Activated CD4-positive, alpha-beta T cell treated with anti-CD3 and anti-CD28 coated beads, Interleukin-2, Interleukin-4, amounts not matched to agents 100 ng/mL and 50 ng/mL, durations not matched to agents 16 hours and 8 hours (primary cell): Measurements from ENCODE around the gene CRIP2.

Experiments used
- DNase-seq: peaks from one replicate; pipeline ENCODE4 v3.0.0-alpha.2; 2020; ENCODE audit warnings: low spot score

The CRIP2 gene

DNA sequence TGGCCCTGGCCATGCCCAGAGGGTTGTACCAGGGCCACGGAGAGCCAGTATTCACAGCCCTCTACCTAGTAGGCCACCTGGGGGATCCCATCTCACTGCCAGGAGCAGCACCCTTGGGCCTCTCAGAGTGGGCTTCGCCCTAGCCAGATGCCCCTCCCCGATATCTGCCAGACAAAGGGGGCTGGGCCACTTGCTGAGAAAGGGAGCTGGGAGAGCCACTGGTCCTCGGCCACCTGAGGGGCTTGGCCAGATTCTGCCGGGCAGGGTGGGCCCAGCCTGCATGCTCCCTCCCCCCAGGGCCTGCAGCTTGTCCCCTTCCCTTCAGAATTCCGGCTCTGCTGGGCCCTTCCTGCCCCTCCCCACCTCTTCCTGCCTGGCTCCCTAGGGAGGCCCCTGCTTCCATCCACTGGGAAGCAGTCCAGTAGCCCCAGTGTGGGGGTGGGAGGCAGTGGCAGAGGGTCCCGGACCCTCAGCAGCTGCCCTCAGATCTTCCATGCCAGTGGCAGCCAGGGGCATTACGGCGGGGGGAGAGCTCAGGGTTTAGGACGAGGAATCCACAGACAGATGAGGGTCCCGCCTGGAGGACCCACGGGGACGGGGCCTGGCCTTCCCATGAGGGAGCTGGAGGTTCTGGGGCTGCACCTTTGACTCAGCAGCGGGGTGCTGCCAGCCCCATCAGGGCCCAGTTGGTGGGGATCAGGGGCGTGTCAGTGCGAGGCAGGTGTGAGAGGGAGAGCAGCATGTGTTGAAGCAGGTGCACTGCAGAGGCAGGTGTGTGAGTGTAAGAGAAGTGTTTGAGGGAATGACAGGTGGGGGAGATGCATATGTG, 2.4 kb downstream of the CRIP2 start:
- DNase-seq, result no peak

DNA sequence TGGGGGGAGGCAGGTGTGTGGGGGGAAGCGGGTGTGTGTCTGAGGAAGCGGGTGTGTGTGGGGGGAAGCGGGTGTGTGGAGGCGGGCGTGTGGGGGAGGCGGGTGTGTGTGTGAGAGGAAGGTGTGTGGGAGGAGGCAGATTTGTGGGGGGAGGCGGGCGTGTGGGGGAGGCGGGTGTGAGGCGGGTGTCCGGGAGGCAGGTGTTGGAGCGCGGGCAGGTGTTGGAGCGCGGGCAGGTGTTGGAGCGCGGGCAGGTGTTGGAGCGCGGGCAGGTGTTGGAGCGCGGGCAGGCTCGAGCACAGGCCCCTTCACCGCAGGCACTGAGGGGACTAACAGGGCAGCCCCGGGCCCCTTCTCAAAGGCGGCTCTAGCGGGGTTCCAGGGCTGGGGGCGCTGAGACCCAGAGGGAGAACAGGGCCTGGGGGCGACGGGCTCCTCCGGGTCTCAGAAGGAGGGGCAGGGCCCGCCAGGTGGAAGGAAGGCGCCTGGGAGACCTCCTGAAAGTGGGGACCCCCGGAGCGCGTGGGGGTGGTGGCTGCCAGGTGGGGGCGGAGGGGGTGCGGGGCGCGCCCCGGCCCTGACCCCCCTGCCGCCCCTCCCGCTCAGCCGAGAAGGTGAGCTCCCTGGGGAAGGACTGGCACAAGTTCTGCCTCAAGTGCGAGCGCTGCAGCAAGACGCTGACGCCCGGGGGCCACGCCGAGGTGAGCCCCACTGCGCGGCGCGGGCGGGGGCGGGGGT, 3.2 kb downstream of the CRIP2 start:
- no peak for DNase-seq

DNA sequence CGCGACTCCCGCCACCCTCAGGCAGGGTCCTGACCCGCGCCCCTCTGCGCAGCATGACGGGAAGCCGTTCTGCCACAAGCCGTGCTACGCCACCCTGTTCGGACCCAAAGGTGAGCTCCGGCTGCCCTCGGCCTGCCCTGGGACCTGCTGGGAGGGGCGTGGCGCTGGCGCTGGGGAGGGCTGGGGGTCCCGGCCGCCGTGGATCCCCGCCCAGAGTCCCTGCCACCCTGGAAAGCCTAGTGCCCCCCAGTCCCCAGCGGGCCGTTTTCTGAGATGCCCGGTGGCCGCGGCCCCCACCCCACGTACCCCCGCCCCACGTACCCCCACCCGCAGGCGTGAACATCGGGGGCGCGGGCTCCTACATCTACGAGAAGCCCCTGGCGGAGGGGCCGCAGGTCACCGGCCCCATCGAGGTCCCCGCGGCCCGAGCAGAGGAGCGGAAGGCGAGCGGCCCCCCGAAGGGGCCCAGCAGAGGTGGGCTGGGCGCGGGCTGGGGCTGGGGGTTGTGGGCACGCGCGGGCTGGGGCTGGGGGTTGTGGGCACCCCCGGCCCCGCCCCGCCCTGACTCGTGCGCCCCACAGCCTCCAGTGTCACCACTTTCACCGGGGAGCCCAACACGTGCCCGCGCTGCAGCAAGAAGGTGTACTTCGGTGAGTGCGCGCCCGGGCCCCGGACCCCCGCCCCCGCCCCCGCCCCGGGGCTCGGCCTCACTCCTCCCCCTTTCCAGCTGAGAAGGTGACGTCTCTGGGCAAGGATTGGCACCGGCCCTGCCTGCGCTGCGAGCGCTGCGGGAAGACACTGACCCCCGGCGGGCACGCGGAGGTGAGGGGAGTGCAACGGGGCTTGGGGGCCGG, 4.0 kb downstream of the CRIP2 start:
- no peak for DNase-seq

DNA sequence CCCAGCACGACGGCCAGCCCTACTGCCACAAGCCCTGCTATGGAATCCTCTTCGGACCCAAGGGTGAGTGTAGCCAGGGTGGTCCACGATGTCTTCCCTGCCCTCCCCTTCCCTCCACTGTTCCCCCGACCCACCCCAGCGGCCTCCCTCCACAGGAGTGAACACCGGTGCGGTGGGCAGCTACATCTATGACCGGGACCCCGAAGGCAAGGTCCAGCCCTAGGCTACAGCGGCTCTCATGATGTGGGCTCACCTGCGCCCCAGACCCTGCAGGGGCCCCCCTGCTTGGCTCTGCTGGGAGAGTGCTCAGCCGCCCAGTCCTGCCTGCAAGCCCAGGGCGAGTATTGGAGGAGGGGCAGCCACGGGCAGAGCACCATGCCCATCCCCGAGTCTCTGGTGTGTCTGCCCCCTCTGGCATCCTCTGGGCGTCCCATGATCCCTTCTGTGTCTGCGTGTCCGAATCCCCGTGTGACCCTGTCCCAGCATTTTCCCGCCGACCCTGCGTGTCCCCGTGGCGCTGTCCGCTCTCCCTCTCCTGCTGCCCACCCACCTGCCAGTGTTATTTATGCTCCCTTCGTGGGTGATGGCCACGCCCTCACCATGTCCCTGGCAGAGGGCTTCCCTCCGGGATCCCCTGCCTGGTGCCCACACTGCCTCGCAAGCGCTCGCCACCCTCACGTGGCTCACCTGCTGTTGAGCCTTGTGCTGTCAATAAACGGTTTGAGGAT, 5.0 kb downstream of the CRIP2 start:
- DNase-seq, result no peak

DNA sequence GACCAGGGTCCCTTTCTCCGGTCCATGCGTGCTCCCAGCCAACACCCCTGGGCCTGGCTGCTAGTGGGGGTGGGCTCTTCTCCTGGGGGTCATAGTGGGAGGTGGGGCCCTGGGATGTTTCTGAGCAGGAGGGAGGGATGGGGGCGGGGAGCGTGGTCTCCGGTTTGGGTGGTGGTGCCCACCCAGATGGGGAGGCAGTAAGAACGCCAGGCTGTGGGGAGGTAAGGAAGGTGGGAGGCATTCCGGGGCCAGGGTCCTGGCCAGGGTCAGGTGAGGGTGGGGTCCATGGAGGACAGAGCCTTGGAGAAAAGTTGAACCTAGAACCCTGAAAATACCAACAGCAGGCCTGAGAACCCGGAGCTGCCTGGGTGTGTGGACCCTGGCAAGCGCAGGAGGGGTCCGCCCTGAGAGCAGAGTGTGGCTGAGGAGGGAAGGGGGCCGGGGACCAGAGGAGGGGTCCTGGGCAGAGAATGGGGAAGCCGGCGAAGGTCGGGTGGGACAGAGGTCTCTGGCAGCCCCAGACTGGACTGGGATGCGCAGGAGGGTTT, 5.7 kb downstream of the CRIP2 start:
- DNase-seq, result no peak

DNA sequence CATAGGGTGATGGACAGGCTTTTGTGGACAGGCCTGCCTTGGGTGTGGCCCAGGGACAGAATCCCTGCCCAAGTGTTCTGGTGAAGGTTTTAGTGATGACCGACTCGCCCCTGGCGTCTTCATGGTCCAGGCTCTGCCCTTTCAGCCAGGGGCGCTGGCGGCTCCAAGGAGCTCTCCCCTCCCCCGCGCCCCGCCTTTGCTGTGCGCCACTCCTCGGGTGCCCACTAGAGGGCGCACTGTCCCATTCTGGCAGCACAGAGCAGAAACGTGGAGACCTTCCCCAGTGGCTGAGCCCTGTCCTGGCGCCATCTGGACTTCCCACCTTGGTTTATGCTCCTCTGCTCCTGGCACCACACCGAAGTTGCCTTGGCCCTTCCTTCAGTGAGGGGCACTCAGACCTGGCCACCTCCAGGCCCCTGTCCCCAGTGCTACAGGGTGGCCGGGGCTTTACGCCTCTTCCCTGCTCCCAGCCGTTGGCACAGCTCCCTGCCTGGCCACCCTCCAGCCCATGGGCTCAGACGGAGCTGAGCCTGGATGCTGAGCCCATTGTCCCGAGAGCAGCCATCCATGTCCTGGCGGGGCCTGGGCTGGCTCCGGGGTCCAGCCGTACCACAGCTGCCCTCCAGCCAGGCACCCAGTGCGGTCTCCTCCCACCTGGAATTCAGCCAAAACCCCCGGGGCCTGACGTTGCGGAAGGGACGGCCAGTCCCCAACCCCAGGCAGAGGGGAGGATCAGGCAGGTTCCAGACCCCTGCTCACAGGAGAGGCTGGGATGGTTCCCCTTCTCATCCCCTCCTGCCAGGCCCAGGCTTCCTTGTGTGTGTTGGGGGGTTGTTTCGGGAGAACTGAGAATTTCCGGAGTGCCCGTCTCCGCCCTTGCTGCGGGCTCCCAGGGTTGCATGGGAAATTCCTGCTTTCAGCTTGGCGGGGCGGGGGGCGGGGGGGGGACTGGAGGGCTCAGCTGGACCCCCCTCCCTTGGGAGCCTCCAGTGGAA, 6.5 kb downstream of the CRIP2 start:
- DNase-seq, result peak; percentile 91

DNA sequence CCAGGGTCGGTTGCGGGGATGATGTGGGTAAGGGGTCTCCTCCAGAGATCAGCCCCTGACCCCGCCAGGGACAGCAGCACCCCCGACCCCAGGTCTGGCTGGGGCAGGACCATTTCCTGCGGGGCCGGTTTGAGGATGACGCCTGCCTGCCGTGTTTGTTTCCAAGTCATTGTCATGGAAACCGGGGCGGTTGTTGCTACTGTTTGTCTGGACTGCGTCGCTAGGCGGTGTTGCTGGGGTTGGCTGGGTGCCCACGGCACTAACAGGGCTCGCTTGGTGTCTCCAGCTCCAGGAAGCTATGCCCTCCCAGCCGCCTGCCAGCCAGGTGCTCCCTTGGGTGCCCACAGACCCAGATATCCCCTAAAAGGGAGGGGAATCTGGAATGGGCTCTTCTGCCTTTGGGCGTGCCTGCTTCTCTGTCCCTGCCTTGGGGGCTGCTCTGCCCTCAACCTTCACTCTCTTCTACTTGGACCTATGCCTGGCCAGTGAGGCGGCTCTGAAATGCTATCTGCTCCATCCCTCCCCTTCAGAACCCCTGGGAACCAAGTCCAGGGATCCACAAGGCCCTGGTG, 7.4 kb downstream of the CRIP2 start:
- peak; percentile 96 for DNase-seq

DNA sequence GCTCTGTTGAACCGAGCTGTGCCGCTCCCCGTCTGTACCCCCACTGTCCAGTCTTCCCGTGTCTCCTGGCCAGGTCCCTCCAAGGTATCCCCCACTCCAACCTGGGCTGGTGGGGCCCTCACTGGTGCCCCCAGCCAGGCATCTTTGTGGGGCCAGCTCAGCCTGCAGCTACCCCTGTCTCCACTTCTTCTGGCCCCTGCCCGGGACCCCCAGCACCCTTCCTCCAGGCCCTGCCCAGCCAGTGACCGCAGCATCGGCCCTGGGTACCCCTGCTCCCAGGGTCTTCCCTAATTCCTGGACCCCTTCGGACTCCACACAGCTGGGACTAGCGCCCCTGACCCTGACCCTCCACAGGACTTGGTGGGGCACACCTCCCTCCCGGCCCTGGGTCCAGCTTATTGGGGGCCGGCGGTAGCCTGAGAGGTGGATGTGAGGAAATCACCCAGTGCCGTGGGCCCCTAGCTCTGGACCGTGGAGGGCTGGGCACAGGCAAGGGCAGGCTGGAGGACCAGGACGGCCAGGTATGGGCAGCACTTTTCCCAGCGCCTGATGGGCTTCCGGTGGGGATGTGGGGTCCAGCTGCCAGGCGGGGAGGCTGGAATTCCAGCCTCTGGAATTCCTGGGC, 8.0 kb downstream of the CRIP2 start:
- DNase-seq, result no peak

DNA sequence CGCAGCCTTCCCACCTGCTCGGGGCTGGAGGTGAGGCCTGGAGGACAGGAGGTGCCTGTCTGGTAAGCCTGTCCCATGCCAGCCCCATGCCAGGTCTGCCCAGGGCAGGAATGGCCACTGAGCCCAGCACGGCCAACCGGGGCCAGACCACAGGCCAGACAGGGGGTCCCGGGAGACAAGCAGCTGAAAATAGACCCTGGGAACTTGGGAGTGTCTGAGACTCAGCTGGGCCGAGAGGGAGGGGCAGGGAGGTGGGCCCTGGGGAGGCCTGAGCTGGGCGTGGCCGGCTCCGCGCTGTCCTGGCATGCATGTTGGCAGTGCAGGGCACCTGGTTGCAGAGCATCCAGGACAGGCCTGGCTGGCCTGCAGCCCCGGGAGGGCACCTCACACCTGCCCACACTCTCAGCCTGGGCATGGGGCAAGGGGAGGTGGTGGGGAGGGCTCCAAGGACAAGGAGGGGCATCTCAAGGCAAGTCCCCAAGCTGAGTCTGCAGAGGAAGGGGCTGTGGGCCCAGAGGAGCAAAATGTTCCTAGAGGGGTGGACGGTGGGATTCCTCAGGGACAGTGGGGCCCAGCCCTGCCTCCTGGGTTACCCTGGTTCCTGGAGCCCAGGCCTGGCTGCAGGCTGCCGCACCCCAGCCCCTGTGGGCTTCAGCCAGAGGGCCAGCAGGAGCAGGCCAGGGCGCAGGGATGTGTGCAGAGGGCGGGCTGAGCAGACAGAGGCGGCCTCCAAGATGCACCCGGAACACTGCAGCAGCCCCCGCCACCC, 8.9 kb downstream of the CRIP2 start:
- no peak for DNase-seq

DNA sequence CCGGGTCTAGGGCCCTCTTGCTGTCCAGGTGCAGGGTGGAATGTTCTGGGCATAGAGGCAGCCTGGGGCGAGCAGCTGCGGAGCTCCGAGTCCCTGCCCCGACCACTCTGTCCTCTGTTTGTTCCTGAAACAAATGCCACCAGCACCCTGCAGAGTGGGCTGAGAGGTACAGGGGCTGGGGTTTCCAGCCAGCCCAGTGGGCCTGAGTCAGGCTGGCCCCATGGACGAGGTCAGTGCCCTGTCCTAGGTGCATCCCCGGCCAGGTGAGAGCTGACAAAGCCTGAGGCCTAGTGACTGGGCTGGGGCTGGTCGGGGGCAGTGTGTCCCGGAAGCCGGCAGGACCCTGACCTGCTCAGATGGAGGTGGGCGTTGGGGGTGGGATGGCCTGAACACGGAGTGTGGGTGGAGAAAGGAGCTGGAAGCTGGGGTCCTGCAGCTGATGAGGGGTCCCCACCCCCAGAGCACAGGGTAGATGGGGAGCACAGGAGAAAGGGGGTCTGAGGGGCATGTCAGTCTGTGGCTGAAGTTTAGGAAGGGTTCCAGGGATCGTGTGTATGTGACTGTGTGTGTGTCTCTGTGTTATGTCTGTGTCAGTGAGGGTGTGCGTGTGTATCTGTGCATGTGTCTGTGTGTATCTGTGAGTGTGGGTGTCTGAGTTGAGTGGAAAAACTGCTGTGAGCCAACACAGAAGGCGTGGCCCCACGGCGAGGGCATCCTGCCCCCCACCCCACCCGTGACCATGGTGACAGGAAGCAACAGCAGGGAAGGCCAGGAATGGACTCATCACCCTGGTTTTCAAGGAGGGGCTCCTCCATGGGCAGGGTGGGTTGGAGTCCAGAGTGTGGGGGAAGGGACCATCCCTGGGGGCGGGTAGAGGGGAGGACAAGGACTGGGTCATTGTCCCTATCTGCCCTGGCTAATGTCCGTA, 9.7 kb downstream of the CRIP2 start:
- no peak for DNase-seq

DNA sequence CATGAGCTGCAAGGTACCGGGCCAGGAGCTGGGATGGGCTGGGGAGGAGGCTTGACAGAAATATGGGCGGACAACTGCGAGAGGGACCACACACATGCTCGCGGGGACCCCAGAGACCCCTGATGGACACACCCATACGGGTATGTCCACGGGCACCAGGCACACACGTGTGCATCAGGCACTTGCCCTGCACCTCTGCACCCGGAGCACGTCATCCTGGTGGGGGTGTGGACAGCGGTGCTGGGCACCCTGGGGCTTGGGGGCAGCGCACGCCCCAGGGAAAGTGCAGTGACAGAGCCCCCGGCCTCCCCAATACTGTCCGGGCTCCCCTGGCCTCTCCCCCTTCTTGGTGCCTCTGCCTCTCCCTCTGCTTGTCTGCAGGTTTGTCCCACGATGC, 10.4 kb downstream of the CRIP2 start:
- DNase-seq, result no peak

DNA sequence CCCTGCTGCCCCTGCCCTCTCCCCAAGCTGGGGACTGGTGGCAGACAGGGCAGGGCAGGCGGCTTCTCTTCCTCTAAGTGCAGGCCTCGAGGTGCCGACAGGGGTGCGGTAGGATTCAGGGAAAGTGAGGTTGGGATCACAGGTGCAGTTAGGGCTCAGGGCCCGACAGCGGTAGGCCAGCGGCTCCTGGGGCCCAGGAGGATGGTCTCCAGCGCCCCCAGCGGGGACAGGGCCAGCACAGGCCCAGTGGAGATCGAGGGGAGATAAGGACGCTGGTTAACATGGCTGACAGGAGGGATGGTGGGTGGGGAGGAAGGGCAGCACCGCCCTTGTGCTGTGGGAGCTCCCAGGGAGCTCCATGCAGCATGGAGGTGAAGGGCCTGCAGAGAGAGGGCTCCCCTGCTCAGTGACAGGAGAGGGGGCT, 11.1 kb downstream of the CRIP2 start:
- DNase-seq, result peak; percentile 47

DNA sequence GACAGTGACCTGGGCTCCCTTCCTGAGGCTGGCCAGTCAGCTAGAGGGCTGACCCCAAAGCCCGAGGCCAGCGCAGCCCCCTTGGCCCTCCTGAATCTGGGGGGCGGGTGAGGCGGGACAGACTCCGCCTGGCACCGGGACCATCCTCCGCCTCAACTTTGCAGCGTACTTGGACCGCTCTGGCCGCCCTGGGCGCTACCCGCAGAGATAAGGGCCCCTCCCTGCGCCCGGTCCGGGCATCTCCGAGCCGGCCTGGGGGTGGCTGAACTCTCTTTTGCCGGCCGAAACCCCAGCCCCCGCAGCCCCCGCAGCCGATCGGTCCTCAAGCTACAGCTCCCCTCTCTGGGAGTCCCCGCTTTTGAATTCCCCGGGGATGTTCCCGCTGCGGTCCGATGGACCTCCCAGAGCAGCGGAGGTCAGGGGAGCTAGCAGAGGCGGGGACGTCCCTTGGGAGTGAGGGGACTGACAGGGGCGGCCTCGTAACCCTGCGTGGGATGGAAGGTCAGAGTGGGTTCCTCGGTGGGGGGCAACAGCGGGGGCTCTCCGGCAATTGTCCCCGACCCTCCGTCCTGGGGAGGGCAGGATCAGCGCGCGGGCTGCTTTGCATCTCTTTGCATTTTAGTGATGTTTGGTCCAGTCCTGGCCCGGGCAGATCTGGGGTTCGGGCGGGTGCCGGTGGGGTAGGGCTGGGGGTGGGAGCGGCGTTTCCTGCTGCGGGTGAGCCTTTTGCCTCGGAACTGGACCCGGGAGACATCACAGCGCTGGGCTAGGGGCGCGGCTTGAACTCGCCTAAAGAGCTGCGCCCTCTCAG, 11.7 kb downstream of the CRIP2 start, which contains the start of gene CRIP1:
Gene CRIP1, plus strand, starts transcription at position 724 of the 811 bp plus-strand sequence. CDS start 374 bp downstream, outside the sequence.
- DNase-seq, result no peak

DNA sequence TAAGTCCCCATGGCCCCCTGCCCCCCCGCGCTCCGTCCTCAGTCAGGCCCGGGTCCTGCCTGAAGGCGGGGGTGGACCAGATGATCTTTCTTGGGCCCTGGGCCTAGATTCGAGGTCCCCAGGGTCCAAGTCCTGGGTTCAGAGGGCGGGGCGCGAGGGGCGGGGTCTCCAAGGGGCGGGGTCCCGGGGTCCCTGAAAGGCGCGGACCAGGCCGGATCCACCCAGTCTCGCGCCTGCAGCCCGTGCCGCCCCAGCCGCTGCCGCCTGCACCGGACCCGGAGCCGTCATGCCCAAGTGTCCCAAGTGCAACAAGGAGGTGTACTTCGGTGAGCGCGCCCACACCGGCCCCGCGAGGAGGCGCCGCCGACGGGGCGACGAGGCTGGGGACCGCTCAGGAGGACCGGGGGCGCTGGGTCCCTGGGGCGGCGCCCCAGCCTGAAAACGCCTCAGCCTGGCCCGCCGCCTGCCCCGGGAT, 12.4 kb downstream of the CRIP2 start:
- DNase-seq, result peak; percentile 63

DNA sequence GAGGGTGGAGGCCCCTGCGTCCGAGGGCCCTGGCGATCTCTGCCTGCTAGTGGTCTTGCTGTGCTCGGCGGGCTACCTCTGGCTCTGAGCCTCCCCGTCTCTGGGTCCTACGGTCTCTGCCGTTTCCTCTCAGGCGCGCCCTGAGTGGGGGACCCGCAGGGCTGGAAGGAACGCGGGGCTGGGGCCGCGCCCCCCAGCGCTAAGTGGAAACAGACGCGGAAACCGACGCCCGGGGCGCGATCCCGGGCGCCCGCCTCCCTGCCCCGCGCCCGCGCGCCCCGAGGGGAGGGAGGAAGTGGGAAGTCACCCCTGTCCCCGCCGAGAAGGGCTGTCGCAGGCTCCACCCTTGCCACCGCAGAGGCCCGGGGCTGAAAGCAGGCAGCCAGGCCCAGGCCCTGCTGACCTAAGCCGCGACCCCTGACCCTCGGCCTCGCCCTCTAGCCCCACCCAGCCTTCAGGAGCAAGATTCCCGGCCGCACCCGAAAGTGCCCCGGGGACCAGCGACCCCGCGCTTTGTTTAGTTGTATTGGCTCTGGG, 12.9 kb downstream of the CRIP2 start:
- peak; percentile 63 for DNase-seq
